H9 (cell line): ENCODE measurements around the gene GCHFR. TPM values are rescaled to one million over a fixed set of nuclear protein-coding genes. Genes with fewer than 3 reads are reported as not detected.

Experiments used
- DNase-seq: peaks from one replicate; pipeline ENCODE4 v3.0.0-alpha.2; 2017
- H2AFZ ChIP-seq: one replicate; pipeline ENCODE4 v1.6.1; 2013; ENCODE audit warnings: mild to moderate bottlenecking, low read length, control low read depth, moderate library complexity
- H2AK5ac ChIP-seq: 2 replicates; pipeline ENCODE4 v1.6.1; 2013; ENCODE audit warnings: low read length, control low read depth, mixed read lengths; ENCODE audit not compliant: insufficient read length
- H2BK120ac ChIP-seq: one replicate; pipeline ENCODE4 v1.6.1; 2013; ENCODE audit warnings: low read depth, mild to moderate bottlenecking, low read length, control low read depth, inconsistent platforms; ENCODE audit not compliant: poor library complexity, severe bottlenecking
- H2BK12ac ChIP-seq: 2 replicates; pipeline ENCODE4 v1.6.1; 2013; ENCODE audit warnings: low read length, control low read depth, mixed read lengths, low read depth; ENCODE audit not compliant: insufficient read length
- H2BK15ac ChIP-seq: 2 replicates; pipeline ENCODE4 v1.6.1; 2013; ENCODE audit warnings: low read depth, low read length, control low read depth
- H2BK20ac ChIP-seq: one replicate; pipeline ENCODE4 v1.6.1; 2013; ENCODE audit warnings: low read depth, mild to moderate bottlenecking, low read length, control low read depth, inconsistent platforms; ENCODE audit not compliant: poor library complexity, severe bottlenecking
- H2BK5ac ChIP-seq: 2 replicates; pipeline ENCODE4 v1.6.1; 2013; ENCODE audit warnings: low read length, control low read depth, mixed read lengths; ENCODE audit not compliant: insufficient read length
- H3K14ac ChIP-seq: 2 replicates; pipeline ENCODE4 v1.6.1; 2013; ENCODE audit warnings: low read length, control low read depth; ENCODE audit not compliant: insufficient read depth
- H3K18ac ChIP-seq: 2 replicates; pipeline ENCODE4 v1.6.1; 2013; ENCODE audit warnings: low read depth, mild to moderate bottlenecking, mixed read lengths, low read length, control low read depth; ENCODE audit not compliant: insufficient read length
- H3K23ac ChIP-seq: 2 replicates; pipeline ENCODE4 v1.6.1; 2013; ENCODE audit warnings: low read length, control low read depth, mixed read lengths, low read depth; ENCODE audit not compliant: insufficient read length
- H3K23me2 ChIP-seq: 2 replicates; pipeline ENCODE4 v1.6.1; 2013; ENCODE audit warnings: low read depth, mild to moderate bottlenecking, mixed read lengths, low read length, control low read depth; ENCODE audit not compliant: insufficient read length, poor library complexity, severe bottlenecking
- H3K27ac ChIP-seq: 2 replicates; pipeline ENCODE4 v1.5.1; 2013; ENCODE audit warnings: low read length, control low read depth, mixed read lengths, low read depth; ENCODE audit not compliant: insufficient read length
- H3K27me3 ChIP-seq: 2 replicates; pipeline ENCODE4 v1.6.1; 2013; ENCODE audit warnings: low read length, control low read depth, inconsistent platforms; ENCODE audit not compliant: insufficient read depth
- H3K4ac ChIP-seq: 2 replicates; pipeline ENCODE4 v1.6.1; 2013; ENCODE audit warnings: low read depth, mild to moderate bottlenecking, control low read depth, inconsistent platforms, low read length, moderate library complexity
- H3K4me1 ChIP-seq: 2 replicates; pipeline ENCODE4 v1.6.1; 2013; ENCODE audit warnings: low read length, control low read depth, inconsistent platforms; ENCODE audit not compliant: insufficient read depth
- H3K4me2 ChIP-seq: 2 replicates; pipeline ENCODE4 v1.6.1; 2013; ENCODE audit warnings: low read length, control low read depth, mixed read lengths; ENCODE audit not compliant: insufficient read length, insufficient read depth
- H3K56ac ChIP-seq: 2 replicates; pipeline ENCODE4 v1.6.1; 2013; ENCODE audit warnings: low read depth, mild to moderate bottlenecking, mixed read lengths, low read length, control low read depth; ENCODE audit not compliant: insufficient read length
- H3K79me1 ChIP-seq: 2 replicates; pipeline ENCODE4 v1.6.1; 2013; ENCODE audit warnings: low read depth, mild to moderate bottlenecking, moderate library complexity, low read length, control low read depth, inconsistent platforms; ENCODE audit not compliant: insufficient read depth, poor library complexity, severe bottlenecking
- H3K79me2 ChIP-seq: 2 replicates; pipeline ENCODE4 v1.6.1; 2013; ENCODE audit warnings: low read length, control low read depth, inconsistent platforms; ENCODE audit not compliant: insufficient read depth
- H3K9ac ChIP-seq: 2 replicates; pipeline ENCODE4 v1.6.1; 2013; ENCODE audit warnings: low read length, control low read depth, mixed read lengths; ENCODE audit not compliant: insufficient read length; ENCODE audit errors: extremely low read depth
- H3K9me3 ChIP-seq: one replicate; pipeline ENCODE4 v1.6.1; 2013; ENCODE audit warnings: low read depth, low read length, inconsistent platforms; ENCODE audit not compliant: control insufficient read depth
- H3T11ph ChIP-seq: one replicate; pipeline ENCODE4 v1.6.1; 2013; ENCODE audit warnings: mild to moderate bottlenecking, low read length, control low read depth, inconsistent platforms
- H4K20me1 ChIP-seq: one replicate; pipeline ENCODE4 v1.6.1; 2013; ENCODE audit not compliant: control insufficient read depth, insufficient read length, insufficient read depth
- H4K5ac ChIP-seq: 2 replicates; pipeline ENCODE4 v1.6.1; 2013; ENCODE audit warnings: low read depth, mild to moderate bottlenecking, mixed read lengths, low read length, control low read depth; ENCODE audit not compliant: insufficient read length
- H4K8ac ChIP-seq: replicated peaks from 2 replicates; pipeline ENCODE4 v1.6.1; 2013; ENCODE audit warnings: low read length, control low read depth, mixed read lengths, low read depth; ENCODE audit not compliant: insufficient read length
- H4K91ac ChIP-seq: 2 replicates; pipeline ENCODE4 v1.6.1; 2013; ENCODE audit warnings: low read depth, mild to moderate bottlenecking, moderate library complexity, mixed read lengths, low read length, control low read depth; ENCODE audit not compliant: insufficient read length
- H3K27ac Mint-ChIP-seq, 3 experiments: 2 replicates in 2 of 3; 3 replicates in 1 of 3; pipeline ENCODE4 v1.8.0; 2020 to 2021; ENCODE audit warnings: mixed read lengths in 3 of 3, mild to moderate bottlenecking in 1 of 3, moderate library complexity in 1 of 3
- H3K27me3 Mint-ChIP-seq: 2 replicates; pipeline ENCODE4 v1.8.0; 2021; ENCODE audit warnings: low read depth, mild to moderate bottlenecking, moderate library complexity, mixed read lengths
- H3K36me3 Mint-ChIP-seq, 3 experiments: 2 replicates in 2 of 3; 3 replicates in 1 of 3; pipeline ENCODE4 v1.8.0; 2020 to 2021; ENCODE audit warnings: low read depth in 3 of 3, mixed read lengths in 3 of 3; ENCODE audit not compliant: insufficient read depth in 1 of 3
- H3K4me1 Mint-ChIP-seq, 2 experiments: 2 replicates each; pipeline ENCODE4 v1.8.0; 2020; ENCODE audit warnings: mixed read lengths in 2 of 2
- H3K4me3 Mint-ChIP-seq, 2 experiments: 2 replicates in 1 of 2; 3 replicates in 1 of 2; pipeline ENCODE4 v1.8.0; 2020 to 2021; ENCODE audit warnings: mild to moderate bottlenecking in 2 of 2, mixed read lengths in 2 of 2, moderate library complexity in 1 of 2
- H3K9me3 Mint-ChIP-seq, 2 experiments: 2 replicates in 1 of 2; 3 replicates in 1 of 2; pipeline ENCODE4 v1.8.0; 2020; ENCODE audit warnings: mild to moderate bottlenecking in 2 of 2, mixed read lengths in 2 of 2, moderate library complexity in 1 of 2
- CTCF ChIP-seq: fragments of 200-600 bp; sonication (generic); conservative IDR thresholded peaks from 3 replicates; pipeline ENCODE4 v1.8.0; 2021; ENCODE audit warnings: antibody characterized with exemption, mild to moderate bottlenecking
- WGBS: extraction: QIAGEN DNeasy Blood & Tissue Kit; methylation state at CpG from one replicate; pipeline ENCODE4 v1.1.7; 2013; ENCODE audit warnings: missing lambda C conversion rate, low lambda C conversion rate, mixed read lengths; ENCODE audit not compliant: insufficient read length; ENCODE audit errors: extremely low coverage; 5-methylcytosine and 5-hydroxymethylcytosine counted together
- total RNA-seq: library from RNA; stranded (reverse); gene quantifications from 2 replicates; pipeline ENCODE4 v1.2.1, GENCODE V29; 2021

Gene GCHFR
- total RNA-seq, 1 experiment from 2014 or later: 37.0 TPM

GRCh38 chr15:40815042-40815698 lies 51.3 kb downstream of the GCHFR start:
- H2BK120ac ChIP-seq: no peak overlapping the region
- peaks cover 0 to 14% (median 0%) of the 10 kb centered on the region in 3 experiments; a peak in 3 of 7 replicates for H3K36me3 Mint-ChIP-seq

More at GRCh38 chr15:40815042-40815698, 51.3 kb downstream of the GCHFR start:
- no peaks in the 10 kb centered on the region for H3K23me2 ChIP-seq
- WGBS: no CpG with 5 or more reads among the region's 4 CpGs
- H3K79me2 ChIP-seq: no peaks in the 10 kb centered on the region
- H2BK20ac ChIP-seq: no peak overlapping the region
- H3K4me2 ChIP-seq: no peak overlapping the region
- no peak overlapping the region for H2AFZ ChIP-seq
- H3K9me3 Mint-ChIP-seq: no peaks in the 10 kb centered on the region; a peak in 1 of 5 replicates
- no peak overlapping the region for H2BK5ac ChIP-seq
- H4K20me1 ChIP-seq: no peaks in the 10 kb centered on the region
- no peak overlapping the region for H3K14ac ChIP-seq
- no peak overlapping the region for H3K27ac ChIP-seq
- H2BK12ac ChIP-seq: no peak overlapping the region
- no peak overlapping the region for H3K4ac ChIP-seq
- DNase-seq: no peak
- H3K27ac Mint-ChIP-seq: 0 out of 7 replicates have a peak overlapping the region, but pooled peaks of 1 of the 3 experiments have one; percentile 41
- no peaks in the 10 kb centered on the region for H3K4me1 ChIP-seq
- no peak overlapping the region for H4K91ac ChIP-seq
- H3K4me1 Mint-ChIP-seq: no peaks in the 10 kb centered on the region
- no peak overlapping the region for H4K8ac ChIP-seq
- no peaks in the 10 kb centered on the region for H3K79me1 ChIP-seq
- H4K5ac ChIP-seq: no peak overlapping the region
- H3K27me3 ChIP-seq: no peaks in the 10 kb centered on the region
- no peak overlapping the region for H3T11ph ChIP-seq
- H3K56ac ChIP-seq: no peak overlapping the region
- no peak for TF ChIP-seq CTCF
- H3K23ac ChIP-seq: no peak overlapping the region
- H3K4me3 Mint-ChIP-seq: no peak overlapping the region
- no peak overlapping the region for H3K9ac ChIP-seq
- no peak overlapping the region for H2BK15ac ChIP-seq
- no peaks in the 10 kb centered on the region for H3K9me3 ChIP-seq
- no peak overlapping the region for H3K18ac ChIP-seq
- H2AK5ac ChIP-seq: no peak overlapping the region
- no peaks in the 10 kb centered on the region for H3K27me3 Mint-ChIP-seq

Other genes starting within 250 kb of the GCHFR start
- 8.9 and 11.1 TPM in 2 replicates for gene CCDC32, start 199.0 kb upstream of the GCHFR start, total RNA-seq
- 25.7 and 26.6 TPM in 2 replicates for gene RPUSD2, start 194.8 kb upstream of the GCHFR start, total RNA-seq
- gene KNL1, start 169.8 kb upstream of the GCHFR start, total RNA-seq: 16.8 and 19.7 TPM in 2 replicates
- 39.2 and 44.8 TPM in 2 replicates for gene RAD51, start 68.9 kb upstream of the GCHFR start, total RNA-seq
- 24.9 and 28.3 TPM in 2 replicates for gene RMDN3, start 8.8 kb upstream of the GCHFR start, total RNA-seq
- 0.44 and 0.70 TPM in 2 replicates for gene C15orf62, start 5.9 kb downstream of the GCHFR start, total RNA-seq
- gene ZFYVE19, start 43.0 kb downstream of the GCHFR start, total RNA-seq: 10.7 and 11.3 TPM in 2 replicates
- 38.3 and 44.4 TPM in 2 replicates for gene DNAJC17, start 43.4 kb downstream of the GCHFR start, total RNA-seq
- not detected in 2 replicates for gene PPP1R14D, start 64.6 kb downstream of the GCHFR start, total RNA-seq
- 129 and 130 TPM in 2 replicates for gene SPINT1, start 80.0 kb downstream of the GCHFR start, total RNA-seq
- 3.9 and 4.3 TPM in 2 replicates for gene RHOV, start 110.2 kb downstream of the GCHFR start, total RNA-seq
- 45.0 and 46.1 TPM in 2 replicates for gene VPS18, start 130.4 kb downstream of the GCHFR start, total RNA-seq
- 0.28 and 0.35 TPM in 2 replicates for gene DLL4, start 165.3 kb downstream of the GCHFR start, total RNA-seq
- 47.2 and 48.7 TPM in 2 replicates for gene CHAC1, start 189.4 kb downstream of the GCHFR start, total RNA-seq